Limb (tissue), 2 donors: ENCODE results near the gene PRMT1.
A peak's percentile ranks its signal among the peaks of the same experiment; 100 is the strongest.

Experiments used
- DNase-seq, 2 donors: peaks; one replicate each; pipeline ENCODE4 v3.0.0-alpha.2; 2016; ENCODE audit errors: extremely low spot score in 2 of 2

Gene PRMT1

DNA sequence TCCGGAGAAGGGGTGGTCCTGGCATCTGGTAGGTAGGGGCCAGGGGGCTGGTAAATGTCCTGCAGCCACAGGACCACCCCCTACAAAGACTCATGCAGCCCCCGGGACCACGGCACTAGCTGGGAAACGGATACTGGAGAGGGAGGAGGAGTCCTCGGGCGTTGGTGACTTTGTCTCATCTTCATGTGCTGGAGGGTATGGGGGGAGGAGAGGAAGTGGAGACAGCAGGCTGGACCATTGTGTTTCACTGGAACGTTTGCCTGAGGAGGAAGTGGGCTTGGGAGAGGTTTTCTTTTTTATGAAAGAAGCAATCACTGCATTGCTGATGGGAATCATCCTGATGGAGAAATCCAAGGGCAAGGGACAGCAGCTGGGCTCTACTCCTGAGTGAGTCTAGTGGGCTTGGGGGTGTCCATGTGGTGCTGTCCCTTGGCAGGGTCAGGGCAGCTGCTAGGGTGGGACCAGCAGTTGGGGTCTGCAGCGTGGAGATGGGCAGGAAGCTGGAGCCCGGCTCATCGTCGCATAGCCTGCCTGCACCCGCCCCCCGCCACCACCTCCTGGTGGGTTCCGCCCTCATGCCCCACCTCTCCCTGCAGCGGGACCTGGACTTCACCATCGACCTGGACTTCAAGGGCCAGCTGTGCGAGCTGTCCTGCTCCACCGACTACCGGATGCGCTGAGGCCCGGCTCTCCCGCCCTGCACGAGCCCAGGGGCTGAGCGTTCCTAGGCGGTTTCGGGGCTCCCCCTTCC lies 10.7 kb downstream of the PRMT1 start:
- DNase-seq: no peak

DNA sequence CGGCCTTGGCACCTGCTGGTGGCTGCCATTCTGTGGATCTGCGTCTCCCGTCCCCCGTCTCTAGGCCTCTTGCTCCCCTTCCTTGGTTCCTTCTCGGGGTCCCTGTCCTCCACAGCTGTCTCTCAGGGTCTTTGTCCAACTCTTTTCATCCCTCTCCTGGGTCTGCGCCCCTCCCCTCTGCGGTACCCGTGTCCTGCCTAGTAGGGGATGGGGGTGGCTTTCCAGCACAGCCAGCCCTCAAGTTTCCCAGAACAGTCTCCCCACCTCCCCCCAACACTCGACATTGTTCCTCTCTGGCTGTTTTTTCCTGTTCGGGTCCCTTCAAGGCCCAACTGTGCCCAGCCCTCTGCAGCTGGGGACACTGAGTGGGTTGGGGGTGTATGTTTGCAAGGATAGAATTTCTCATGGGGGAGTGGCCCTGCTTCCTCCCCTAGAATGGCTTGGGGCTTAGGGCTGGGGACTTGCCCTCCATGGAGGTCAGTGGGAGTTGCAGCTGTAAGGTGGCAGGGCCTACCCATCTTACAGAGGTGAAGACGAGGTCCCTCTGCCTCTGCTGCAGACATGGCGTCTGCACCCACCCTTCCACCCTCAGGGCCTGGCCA lies 11.6 kb downstream of the PRMT1 start:
- DNase-seq: no peak

DNA sequence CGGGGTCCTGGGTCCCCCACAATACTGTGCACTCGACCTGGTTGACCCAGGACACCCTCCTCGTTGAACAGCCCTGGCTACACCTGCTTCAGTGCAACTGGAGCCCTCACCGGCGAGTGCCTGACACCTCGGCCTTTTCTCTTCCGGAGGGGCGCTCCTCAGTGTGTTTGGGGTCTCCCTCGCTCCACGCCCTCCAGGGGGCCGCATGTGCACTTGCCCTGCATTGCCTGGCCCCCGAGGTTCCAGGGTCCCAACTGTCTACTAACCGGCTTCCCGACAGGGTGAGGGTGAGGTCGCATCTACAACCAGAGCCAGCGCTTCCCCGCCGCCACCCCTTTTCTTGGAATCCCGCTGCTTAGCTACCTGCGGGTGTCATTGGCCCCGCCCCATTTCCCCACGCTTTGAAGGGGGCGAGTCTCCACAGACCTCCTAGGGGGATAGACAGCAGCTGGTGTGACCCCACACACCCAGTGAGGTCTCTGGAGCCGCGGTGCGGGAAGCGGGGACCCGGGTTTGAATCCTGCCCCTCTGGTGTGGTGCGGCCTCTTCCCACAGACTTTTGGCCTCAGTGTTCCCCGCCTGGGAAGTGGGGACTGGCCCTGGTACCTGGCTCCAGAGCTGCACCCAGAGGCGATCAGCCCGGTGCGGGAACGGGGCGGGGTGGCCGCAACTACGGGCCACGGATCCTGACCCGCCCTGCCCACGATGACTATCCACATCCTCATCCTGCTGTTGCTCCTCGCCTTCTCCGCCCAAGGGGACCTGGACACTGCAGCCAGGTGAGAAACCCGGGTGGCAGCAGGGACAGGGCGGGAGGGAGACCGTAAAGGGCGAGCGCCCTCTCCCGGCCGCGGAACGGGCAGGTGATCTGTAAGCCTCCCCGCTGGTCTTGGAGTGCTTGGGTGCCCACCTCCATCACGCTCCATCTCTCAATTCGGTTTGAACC lies 12.3 kb downstream of the PRMT1 start, which contains the start of gene ADM5:
TSS of gene ADM5 (plus strand) at position 462 of the 946 bp plus-strand sequence. CDS start at position 706, 244 bp downstream.
- DNase-seq: peak in 1 of 2 donors; percentile 70

DNA sequence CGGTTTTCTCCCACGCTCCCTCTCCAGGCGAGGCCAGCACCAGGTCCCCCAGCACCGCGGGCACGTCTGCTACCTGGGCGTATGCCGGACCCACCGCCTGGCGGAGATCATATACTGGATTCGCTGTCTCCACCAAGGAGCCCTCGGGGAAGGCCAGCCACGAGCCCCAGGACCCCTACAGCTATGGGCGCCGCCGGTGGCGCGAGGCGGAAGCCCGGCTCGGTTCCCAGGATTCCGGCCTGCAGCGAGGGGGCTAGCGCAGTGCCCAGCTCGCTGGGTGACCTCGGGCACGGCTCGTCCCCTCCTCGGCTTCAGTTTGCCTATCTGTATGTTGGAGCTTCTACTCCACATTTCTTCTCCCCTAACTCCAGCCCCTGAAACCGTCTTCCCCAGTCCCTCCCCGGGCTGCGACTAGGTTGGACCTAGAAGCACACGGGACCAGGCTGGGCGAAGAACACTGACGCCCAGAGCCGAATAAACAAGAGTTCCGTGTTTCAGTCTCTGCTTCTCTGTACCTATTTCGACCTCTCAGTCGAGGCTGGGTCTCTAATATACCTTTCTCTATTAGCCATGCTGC lies 13.1 kb downstream of the PRMT1 start:
- peak in 1 of 2 donors; percentile 57 for DNase-seq

GRCh38 chr19:49690656-49691242 lies 13.7 kb downstream of the PRMT1 start, which contains the start of gene CPT1C:
CPT1C (plus strand) TSS chr19:49691116; CDS start chr19:49692253, 1,137 bp downstream.
- peak; percentile 82 to 90 for DNase-seq

DNA sequence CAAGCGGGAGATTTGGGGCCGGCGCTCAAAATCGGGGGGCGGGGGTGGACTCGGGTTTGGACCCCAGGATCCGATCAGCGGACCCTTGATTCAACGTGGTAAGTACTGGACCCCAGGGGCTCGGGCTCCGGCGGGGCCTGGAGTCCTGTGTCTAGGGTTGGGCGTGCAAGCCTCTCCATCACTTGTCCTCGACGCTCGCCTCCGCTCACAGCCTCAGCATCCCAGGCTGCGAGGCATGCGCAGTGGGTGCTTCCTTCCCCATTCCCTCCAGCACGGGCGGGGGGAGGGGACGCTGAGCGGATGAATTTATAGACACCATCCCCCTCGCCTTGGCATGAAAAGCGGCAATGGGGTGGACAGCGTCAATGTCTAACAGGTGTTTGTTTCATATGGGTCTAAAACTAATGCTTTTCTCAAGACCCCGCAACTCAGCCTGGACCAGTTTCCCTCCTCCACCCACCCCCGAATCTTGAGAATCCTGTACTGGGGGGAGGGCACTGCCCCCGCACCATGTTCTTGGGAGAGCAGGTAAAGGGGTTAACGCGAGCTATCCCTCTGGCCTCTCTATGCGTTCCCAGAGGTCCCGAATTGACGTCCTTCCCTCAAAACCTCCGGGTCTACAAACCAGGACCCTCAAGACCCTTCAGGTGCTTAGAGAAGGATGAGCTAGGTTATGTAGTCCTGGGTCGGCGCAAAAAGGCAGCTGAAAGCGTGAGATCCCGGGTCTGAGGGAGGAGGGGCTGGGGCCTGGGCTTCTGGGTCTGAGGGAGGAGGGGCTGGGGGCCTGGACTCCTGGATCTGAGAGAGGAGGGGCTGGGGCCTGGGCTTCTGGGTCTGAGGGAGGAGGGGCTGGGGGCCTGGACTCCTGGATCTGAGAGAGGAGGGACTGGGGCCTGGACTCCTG lies 14.4 kb downstream of the PRMT1 start:
- DNase-seq: peak; percentile 63 to 89

DNA sequence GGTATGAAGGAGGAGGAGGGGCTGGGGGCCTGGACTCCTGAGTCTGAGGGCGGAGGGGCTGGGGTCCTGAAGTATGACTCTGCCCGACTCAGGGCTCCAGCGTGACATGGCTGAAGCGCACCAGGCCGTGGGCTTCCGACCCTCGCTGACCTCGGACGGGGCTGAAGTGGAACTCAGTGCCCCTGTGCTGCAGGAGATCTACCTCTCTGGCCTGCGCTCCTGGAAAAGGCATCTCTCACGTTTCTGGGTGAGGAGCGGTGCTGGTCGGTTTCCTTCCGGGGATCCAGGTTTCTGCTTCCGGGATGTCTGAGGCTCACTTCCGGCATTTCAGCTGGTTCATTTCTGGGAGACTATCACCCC lies 15.1 kb downstream of the PRMT1 start:
- no peak for DNase-seq

- DNase-seq: no peak
Observed at GRCh38 chr19:49696115-49696514, 19.0 kb downstream of the PRMT1 start.

GRCh38 chr19:49696865-49697264 lies 19.8 kb downstream of the PRMT1 start:
- DNase-seq: no peak

GRCh38 chr19:49699364-49699763 lies 22.3 kb downstream of the PRMT1 start:
- DNase-seq: no peak

DNA sequence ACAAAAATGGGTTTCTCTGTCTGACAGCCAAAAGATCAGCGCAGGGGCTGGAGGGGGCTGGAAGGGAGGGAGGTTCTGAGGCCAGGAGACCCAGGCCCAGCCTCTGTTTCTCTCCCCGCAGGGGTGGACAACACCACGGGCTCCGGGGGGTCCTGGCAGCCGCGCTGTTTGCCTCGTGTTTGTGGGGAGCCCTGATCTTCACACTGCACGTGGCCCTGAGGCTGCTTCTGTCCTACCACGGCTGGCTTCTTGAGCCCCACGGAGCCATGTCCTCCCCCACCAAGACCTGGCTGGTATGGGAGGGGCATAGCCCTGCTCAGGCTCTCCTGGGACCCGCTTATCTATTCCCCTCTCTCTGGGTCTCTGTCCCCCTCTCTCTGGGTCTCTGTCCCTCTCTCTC lies 23.5 kb downstream of the PRMT1 start:
- DNase-seq: no peak

DNA sequence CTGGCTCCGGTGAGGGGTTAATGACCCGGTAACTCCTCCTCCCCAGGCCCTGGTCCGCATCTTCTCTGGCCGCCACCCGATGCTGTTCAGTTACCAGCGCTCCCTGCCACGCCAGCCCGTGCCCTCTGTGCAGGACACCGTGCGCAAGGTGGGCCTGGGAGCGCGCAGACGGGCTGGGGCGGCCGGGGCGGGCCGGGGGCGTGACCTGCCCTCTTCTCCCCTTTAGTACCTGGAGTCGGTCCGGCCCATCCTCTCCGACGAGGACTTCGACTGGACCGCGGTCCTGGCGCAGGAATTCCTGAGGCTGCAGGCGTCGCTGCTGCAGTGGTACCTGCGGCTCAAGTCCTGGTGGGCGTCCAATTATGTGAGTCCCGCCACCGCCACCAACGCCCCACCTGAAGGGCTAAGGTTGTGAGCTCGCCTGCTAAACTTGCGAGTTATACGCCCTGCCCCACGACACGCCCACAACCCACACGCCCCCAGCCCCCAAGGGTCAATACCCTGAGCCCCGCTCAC lies 24.3 kb downstream of the PRMT1 start:
- no peak for DNase-seq

DNA sequence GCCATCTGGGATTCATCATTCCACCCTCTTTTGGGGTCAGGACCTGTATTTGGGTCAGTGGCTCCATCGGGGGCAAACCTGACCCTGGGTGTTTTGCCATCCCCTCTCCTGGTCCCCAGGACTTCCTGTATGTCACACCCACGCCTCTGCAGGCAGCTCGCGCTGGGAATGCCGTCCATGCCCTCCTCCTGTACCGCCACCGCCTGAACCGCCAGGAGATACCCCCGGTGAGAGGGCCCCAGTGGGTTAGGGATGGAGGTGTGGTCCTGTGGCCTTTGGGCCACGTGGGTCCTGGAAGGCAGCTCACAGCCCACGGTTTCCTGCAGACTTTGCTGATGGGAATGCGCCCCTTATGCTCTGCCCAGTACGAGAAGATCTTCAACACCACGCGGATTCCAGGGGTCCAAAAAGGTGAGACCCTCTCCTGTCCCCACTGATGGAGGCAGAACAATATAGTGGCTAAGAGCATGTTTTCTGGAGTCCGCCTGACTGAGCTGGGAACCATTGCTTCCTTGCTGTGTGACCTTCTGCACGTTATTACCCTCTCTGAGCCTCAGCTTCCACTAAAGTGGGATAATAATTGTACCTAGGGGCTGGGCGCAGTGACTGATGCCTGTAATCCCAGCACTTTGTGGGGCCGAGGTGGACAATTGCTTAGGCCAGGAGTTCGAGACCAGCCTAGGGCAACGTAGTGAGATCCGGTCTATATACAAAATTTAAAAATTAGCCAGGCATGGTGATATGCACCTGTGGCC lies 28.0 kb downstream of the PRMT1 start:
- no peak for DNase-seq

DNA sequence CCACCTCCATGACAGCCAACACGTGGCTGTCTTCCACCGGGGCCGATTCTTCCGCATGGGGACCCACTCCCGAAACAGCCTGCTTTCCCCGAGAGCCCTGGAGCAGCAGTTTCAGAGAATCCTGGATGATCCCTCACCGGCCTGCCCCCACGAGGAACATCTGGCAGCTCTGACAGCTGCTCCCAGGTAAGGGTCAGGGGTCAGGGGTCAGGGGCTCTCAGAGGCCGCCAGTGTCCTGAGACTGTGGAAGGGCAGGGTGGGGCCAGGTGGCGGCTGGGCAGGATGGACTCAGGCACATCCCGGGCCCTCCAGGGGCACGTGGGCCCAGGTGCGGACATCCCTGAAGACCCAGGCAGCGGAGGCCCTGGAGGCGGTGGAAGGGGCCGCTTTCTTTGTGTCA lies 28.8 kb downstream of the PRMT1 start:
- DNase-seq: no peak

GRCh38 chr19:49710372-49710951 lies 33.4 kb downstream of the PRMT1 start:
- no peak for DNase-seq

- no peak for DNase-seq
Observed at GRCh38 chr19:49712397-49712859, 35.4 kb downstream of the PRMT1 start.

- no peak for DNase-seq
Observed at GRCh38 chr19:49713236-49713845, 36.3 kb downstream of the PRMT1 start.

- no peak for DNase-seq
Observed at GRCh38 chr19:49716154-49716553, 39.1 kb downstream of the PRMT1 start.
